CD4-positive, alpha-beta T cell treated with Interferon gamma for 1 hour (primary cell): ENCODE results near the gene MEIOSIN.
A peak's percentile ranks its signal among the peaks of the same experiment; 100 is the strongest.

Experiments
- DNase-seq: peaks from one replicate; pipeline ENCODE4 v3.0.0-alpha.2; 2020

The MEIOSIN gene

DNA sequence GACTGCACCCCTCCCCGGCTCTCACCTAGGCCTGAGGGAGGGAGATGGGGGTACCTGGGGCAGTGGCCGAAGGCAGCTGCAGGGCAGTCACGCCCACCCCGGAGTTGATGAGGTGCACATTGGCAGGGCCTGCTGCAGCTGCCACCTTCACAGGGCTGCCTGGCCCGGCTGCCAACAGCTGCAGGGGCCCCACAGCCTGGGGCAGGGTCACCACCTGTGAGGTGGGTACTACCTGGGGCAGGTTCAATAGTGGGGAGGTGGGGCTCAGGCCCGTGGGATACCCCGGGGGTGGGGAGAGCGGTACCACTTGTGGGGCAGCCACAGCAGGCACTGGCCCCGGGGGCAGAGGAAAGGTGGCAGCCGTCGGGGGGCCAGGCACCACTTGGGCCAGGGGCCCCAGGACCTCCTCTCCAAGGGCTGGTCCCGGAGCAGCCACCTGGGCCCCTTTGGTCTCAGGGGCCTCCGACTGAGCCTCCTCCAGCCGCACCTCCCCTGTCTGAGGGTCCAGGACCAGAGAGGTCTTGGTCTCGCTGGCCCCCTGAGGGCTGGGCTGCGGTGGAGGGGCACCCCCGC is 33.1 kb downstream of the MEIOSIN start:
- DNase-seq = no peak

DNA sequence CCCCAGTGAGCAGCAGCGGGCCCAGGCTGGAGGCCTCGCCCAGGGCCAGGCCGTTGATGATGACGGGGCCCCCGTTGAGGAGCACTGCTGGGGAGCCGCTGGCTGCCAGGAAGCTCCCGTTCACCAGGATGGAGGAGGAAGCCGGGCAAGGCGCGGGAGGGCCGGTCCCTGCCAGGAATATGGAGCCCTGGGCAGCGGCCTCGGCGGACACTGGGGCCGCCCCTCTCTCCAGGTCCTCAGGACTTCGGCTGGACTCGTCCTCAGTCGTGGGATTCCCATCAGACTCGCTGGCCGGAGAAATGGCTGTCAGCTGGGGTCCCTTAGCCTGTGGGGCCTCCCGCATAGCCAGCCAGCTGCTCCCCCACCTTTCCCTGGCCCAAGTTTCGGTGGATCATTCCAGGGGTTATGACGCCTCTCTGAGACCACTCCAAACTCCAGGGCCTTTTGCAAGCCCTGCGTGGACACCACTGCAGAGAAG is 33.7 kb downstream of the MEIOSIN start:
- DNase-seq = no peak

DNA sequence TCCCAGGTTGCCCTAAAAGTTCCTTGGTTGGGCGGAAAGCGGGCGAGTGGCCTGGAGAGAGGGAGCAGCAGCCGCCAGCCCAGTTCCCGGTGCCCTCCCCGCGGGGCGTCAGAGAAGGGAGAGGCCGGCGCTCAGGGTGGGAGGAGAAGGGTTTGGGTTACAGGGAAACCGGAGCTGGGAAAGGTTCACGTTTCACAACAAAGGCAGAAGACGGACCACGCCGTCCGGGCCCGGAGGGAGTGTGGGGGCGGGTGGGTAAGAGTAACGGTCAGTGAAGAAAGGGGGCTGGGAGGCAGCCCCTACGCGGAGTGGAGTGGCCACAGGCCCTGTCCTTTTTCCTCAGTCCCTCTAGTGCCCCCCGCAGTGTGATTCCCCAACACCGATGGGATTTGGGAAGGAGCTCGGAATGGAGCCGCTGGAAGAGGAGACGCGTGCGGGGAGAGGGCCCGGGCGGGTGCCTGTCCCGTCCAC is 34.2 kb downstream of the MEIOSIN start:
- DNase-seq = no peak

DNA sequence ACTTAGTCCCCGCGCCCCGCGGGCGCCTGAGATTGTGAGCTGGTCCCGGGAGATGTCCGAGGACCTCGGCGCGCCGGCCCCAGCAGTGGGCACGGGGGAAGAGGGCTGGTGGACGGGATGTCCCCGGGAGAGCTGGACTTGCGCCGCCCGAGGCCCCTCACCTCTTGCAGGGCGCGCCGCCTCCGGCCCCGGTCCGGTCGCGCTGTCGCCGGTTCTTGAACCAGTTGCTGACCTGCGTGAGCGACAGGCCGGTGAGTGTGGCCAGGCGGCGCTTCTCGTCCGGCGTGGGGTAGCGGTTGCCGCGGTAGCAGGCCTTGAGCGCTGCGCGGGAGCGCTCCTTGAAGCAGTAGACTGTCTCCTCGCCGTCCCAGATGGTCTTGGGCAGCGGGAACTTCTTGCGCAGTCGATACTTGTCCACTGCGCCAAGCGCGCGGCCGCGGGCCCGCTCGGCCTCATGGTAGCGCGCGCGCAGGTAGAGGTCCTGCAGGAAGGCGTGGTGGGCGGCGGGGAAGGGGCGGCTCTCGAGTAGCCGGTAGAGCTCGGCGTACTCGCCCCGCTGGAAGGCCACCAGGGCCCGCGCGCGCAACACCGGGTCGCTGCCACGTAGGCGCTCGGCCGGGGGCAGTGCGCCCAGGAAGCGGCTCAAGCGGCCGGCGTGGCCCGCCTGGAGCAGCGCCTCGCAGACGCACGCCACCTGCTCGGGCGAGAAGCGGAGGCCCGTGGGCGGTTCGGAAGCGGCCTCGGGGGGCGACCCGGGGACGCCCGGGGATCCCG is 34.8 kb downstream of the MEIOSIN start:
- DNase-seq = no peak

DNA sequence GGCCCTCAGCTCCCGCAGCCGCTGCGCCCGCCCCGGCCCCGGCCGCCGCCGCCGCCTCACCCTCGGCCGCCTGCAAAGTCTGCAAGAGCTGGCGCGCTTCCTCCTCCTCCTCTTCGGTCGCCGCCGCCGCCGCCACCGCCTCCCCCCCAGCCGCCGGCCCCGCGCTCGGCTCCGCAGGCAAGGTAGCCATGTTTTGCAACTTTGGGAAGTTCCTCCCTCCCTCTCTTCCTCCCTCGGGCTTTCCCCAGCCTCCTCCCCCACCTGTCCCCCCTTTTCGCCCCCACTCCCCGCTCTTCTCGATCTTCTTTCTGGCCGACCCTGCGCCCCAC is 35.4 kb downstream of the MEIOSIN start:
- peak; percentile 30 for DNase-seq

DNA sequence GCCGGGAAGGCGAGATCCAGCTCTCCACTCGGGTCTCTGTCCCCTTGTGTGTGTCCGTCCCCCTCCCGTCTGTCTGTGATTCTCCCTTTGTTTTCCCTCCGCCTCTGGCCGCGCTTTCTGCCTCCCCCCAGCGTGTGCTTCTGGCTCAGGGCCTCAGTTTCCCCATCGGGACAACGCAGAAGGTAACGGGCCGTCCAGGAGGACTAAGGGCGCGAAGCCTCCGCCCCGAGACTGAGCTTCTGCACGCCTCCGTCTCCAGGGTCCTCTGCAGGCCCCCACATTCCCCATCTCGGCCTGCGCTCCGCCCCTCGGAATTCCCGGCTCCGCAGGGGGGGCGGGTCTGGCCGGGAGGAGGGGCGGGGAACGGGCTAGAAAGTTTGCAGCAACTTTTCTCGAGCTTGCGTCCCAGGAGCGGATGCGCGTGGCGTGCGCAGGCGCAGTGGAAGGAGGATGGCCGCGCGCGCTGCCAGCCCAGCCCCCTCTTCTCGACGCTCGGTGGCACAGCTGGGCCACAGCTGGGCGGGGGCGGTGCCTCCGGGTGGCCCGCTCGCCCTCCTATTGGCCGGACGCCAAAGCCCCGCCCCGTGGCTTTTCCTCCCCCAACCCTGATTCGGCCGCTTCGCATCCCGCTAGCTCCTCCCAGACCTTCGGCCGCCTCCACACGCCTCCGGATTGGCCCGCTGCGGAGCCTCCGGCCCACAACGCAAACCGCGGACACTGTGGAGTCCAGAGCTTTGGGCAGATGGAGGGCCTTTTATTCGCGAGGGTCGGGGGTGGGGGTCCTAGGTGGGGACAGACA is 35.9 kb downstream of the MEIOSIN start, which contains the start of gene SIX5:
SIX5 (minus strand) TSS at position 269 of the 799 bp plus-strand sequence. CDS start 408 bp downstream, outside the sequence.
- peak; percentile 95 for DNase-seq

DNA sequence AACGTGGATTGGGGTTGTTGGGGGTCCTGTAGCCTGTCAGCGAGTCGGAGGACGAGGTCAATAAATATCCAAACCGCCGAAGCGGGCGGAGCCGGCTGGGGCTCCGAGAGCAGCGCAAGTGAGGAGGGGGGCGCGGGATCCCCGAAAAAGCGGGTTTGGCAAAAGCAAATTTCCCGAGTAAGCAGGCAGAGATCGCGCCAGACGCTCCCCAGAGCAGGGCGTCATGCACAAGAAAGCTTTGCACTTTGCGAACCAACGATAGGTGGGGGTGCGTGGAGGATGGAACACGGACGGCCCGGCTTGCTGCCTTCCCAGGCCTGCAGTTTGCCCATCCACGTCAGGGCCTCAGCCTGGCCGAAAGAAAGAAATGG is 36.6 kb downstream of the MEIOSIN start:
- DNase-seq = no peak

DNA sequence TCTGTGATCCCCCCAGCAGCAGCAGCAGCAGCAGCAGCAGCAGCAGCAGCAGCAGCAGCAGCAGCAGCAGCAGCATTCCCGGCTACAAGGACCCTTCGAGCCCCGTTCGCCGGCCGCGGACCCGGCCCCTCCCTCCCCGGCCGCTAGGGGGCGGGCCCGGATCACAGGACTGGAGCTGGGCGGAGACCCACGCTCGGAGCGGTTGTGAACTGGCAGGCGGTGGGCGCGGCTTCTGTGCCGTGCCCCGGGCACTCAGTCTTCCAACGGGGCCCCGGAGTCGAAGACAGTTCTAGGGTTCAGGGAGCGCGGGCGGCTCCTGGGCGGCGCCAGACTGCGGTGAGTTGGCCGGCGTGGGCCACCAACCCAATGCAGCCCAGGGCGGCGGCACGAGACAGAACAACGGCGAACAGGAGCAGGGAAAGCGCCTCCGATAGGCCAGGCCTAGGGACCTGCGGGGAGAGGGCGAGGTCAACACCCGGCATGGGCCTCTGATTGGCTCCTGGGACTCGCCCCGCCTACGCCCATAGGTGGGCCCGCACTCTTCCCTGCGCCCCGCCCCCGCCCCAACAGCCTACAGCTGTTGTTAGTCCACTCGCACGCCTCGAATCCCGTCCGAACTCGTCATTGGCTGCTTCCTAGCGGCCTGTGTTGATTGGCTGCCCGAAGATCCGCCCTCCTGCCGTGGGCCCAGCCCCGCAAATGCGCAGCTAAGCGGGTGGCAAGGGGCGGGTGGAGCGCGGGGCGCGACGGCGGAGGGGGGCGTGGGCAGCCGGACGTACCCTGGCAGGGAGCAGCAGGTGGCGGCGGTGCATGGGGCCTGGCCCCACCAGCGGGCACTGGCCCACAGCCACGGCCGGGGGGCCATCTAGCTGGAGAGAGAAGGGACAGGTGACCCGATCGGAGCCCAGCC is 37.2 kb downstream of the MEIOSIN start:
- DNase-seq = peak; percentile 90

DNA sequence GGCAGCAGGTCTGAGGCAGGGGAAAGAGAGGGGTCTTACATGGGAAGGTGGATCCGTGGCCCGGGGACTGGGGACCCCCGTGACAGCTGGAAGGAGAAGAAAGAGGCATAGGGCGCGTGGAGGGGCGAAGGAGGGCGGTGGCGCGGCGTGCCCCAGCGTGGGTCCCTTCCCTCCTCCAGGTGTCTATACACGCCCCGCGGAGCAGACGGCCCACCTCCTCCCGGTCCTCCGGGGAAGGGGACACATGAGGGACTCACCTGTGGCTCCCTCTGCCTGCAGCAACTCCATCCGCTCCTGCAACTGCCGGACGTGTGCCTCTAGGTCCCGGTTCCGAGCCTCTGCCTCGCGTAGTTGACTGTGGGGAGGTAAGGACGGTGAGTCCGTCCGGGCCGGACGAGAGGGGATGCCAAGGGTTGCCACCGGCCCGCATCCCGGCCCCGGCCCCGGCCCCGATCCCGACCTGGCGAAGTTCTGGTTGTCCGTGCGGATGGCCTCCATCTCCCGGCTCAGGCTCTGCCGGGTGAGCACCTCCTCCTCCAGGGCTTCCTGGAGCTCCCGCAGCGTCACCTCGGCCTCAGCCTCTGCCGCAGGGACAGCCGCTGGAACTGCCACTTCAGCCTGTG is 38.2 kb downstream of the MEIOSIN start:
- DNase-seq = no peak

DNA sequence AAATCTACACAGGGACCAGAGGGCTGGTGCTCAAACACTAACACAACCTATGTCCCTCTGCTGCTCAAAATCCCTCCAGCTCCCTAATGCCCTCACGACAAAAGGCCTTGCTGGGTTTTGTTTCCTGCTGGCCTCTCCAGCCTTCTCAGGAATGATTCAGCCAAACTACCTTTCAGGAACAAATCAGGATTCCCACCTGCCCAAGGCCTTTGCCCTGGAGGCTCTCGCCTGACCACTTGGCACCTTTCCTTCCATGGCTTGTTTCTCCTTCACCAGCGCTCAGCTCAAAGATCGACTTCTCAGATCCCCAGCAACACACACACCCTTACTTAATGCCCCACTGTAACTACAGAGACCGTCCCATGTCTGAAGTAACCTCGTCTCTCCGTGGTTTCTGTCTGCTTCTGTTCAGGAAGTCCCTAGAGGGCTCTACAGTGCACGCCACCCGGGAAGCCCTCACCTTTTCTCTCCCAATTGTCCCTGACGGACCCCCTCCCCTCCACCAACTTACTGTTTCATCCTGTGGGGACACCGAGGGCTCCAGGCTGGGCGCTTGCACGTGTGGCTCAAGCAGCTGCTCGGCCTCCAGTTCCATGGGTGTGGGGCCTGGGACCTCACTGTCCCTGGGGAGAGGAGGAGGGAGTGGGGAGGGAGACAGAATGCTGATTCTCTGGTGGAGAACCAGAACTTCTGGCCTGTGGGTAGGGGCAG is 39.0 kb downstream of the MEIOSIN start:
- DNase-seq = no peak

DNA sequence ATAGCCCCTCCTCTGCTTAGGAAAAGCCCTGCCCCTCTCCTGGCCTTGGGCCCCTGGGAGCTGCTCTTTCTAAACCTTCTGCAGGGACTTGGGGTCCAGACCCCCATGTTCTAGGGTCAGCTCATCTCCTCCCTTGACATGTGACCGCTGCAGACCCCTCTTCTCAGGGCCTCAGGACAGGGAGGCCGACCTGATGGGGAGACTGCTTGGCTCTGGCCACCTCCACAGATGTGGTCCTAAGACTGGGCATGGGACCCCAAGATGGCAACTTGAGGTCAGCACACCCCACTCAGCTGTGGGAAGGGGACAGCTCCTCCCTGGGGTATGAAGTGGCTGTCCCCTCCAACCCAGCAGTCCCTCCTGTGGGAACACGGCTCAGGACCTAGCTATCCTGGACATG is 39.7 kb downstream of the MEIOSIN start:
- DNase-seq = no peak

DNA sequence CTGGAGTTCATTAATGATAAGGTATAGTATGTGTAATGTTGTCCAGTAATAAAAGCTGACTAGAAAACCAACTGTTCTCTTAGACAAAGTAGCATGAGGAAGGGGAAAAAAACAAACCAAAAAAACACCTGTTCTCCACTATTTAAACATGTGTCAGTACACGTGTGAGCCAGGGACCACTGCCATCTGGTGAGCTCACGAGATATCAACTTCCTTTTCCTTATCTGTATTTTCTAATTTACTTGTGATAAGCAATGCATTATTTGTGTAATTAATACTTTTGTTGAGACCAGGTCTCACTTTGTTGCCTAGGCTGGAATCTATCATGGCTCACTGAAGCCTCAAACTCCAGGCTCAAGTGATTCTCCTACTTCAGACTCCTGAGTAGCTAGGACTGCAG is 40.1 kb downstream of the MEIOSIN start:
- no peak for DNase-seq

DNA sequence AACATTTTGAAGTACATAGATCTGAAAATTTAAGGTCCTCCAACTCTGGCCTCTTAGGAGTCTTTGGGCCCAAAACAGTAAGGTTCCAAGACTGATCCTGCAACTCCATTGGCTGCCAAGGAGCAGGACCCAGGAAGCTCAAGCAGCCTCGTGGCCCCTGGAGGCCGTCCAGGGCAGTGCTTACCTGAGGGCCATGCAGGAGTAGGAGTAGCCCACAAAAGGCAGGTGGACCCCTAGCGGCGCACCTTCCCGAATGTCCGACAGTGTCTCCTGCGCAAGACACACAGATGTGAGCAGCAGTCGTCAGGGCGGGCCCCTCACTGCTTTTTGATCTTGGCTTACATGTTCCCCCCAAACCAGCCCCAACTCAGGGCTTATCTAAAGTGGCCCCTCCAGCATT is 41.5 kb downstream of the MEIOSIN start:
- DNase-seq = no peak

DNA sequence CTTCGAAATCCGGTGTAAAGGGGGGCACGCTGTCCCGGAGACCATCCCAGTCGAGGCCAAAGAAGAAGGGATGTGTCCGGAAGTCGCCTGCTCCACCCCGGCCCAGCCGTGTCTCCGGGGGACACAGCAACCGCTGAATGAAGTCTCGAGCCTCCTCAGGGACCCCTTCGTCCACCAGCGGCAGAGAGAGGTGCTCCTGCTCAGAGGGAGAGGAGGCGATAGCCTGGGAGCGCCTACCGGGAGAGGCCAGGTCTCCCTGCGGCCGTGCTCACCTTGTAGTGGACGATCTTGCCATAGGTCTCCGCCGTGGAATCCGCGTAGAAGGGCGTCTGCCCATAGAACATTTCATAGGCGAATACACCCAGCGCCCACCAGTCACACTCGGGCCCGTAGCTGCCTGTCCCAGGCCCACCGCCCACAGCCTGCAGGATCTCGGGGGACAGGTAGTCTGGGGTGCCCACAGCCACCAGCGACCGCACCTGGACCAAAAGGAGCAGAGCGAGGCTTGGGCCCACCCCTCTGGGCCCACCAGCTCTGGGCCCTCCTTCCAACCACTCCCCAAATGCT is 44.2 kb downstream of the MEIOSIN start:
- no peak for DNase-seq

DNA sequence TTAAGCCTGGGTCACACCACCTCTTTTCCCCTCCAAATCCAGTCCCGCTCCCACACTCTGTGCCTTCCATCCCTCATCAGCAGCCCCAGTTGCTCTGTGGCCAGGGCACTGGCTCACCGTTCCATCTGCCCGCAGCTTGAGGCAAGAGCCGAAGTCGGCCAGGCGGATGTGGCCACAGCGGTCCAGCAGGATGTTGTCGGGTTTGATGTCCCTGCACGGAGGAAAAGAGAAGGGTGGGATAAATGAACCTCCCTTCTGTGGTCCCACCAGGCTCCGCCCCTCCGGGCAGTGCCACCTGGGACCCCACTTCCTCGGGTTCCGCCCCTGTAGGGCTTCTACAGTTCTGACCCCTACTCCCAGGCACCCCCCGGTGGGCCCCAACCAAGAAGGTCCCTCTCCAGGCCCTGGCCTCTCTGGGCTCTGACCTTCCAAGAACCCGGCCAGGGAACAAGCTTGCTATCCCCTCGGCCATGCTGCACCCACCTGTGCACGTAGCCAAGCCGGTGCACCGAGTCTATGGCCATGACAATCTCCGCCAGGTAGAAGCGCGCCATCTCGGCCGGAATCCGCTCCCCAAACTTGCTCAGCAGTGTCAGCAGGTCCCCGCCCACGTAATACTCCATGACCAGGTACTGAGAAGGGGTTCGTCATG is 44.9 kb downstream of the MEIOSIN start:
- no peak for DNase-seq

DNA sequence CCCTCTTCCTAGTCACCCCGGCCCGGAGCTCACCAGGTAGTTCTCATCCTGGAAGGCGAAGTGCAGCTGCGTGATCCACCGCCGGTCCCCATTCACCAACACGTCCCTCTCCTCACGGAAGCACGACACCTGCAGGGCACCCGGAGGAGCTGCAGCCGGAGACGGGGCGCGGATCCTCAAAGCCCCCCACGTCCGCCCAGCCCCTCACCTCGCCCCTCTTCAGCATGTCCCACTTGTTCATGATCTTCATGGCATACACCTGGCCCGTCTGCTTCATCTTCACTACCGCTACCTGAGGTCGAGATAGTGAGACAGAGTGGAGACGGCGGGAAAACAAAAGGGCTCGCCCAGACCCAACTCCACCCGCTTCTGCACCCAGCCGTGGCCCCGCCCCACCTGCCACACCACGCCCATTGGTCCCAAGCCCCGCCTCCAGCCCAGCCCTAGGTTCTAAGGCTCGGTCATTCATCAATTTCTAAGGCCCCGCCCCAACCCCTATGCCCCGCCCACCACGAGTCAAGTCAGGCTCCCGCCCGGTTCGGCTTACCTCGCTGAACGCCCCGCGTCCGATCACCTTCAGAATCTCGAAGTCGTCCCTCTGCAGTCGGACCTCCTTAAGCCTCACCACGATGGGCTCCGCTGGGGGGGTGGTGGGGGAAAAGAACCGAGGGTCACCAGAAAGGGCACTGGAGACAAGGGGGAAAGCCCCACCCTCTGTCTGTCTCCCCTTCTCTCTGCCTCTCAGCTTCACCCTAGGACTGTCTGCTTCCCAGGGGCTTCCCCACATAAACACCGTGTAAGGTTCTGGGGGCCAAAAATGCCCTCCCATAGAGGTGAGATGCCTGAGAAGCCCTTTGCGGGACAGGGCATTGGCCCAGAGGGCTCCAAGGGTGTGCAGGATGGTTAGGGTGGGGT is 46.2 kb downstream of the MEIOSIN start:
- DNase-seq = peak; percentile 84

DNA sequence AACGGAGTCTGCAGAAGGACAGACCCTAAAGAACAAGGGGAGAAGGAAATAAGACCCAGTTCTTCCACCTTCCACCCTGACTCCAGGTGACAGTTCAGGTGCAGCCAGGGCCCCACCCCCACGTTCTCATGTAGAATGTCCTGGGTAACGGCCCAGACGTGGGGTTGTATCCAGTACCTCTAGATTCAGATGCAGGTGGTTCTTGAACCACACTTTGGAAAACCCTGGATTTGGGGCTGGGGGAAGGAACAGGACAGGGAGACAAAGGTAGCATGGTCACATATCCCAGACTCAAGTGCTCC is 46.9 kb downstream of the MEIOSIN start:
- DNase-seq = no peak

DNA sequence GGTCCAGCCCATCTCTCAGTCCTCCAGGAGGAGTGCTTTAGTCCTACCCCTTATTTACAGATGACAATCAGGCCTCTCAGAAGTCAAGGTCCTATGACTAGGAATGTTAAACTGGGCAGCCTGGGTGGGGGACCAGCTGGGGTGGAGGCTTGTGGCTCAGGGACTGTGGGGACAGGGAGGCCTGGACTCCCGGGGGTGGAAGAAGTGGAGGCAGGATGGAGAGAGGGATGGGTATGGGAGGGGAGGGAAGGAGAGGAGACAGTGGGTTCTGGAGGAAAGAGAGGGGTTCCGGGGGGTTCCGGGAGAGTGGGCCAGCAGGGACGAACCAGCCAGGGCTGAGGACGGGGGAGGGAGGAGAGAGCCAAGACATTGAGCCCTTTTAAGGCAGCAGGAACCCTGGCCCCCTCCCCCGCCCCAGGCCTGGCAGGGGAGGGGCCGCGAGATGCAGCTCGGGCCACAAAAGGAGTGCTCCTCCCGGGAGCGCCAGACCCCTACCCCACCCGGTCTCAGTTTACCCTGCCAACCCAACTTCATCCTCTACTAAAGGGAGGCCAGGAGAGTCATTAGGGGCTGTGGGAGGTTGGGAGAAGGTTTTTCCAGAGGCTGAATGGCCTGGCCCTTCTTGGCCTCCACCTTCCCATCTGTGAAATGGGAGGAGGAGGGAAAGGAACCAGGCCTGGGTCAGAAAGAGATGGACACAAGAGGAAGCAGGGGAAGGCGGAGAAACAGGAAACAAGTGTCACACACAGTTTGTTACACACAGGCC is 47.4 kb downstream of the MEIOSIN start:
- no peak for DNase-seq
